RWPE1 (cell line): ENCODE results near the gene DNAH11.

ENCODE experiments used
- CTCF ChIA-PET: fragments of 350-600 bp; sonication (Branson Sonifier 250); formaldehyde crosslinking; extraction: SDS; loops from one replicate; lab custom pipeline; 2021; lab: Yijun Ruan, JAX
- POLR2A ChIA-PET: fragments of 400-600 bp; formaldehyde crosslinking; extraction: SDS; loops from one replicate; lab custom pipeline; 2020; ENCODE audit warnings: antibody characterized with exemption; ENCODE audit not compliant: low non-redundant PET; lab: Yijun Ruan, JAX
- DNase-seq: peaks from one replicate; pipeline ENCODE4 v3.0.0; 2012; ENCODE audit warnings: low spot score
- H3K27ac ChIP-seq: fragments of 450-650 bp; 2 replicates; pipeline ENCODE4 v1.5.1; 2017
- CTCF ChIP-seq: fragments of 450-650 bp; conservative IDR thresholded peaks from 2 replicates; pipeline ENCODE4 v1.5.1; 2017; ENCODE audit warnings: low read depth, mild to moderate bottlenecking

The DNAH11 gene

DNA sequence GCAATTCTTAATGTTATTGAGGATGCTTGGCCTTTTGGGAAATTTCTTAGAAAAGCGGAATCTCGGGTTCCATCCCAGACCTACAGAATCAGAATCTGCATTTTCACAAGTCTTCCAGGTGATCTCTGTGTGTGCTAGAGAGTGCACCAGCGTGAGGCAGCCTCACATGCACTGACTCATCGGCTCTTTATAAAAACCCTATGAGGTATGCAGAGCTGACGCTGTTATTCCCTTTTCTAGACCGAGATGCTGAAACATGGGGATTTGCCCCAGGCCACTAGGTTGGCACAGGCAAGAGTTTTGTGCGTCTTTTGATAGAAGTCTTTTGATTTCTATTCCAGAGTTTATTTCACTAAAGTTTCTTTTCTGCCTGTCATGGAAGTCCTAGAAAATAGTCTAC, 341.7 kb downstream of the DNAH11 start:
- H3K27ac ChIP-seq, result no peak overlapping the region
- DNase-seq, result no peak
- POLR2A ChIA-PET, result no interaction called here
- CTCF ChIA-PET, result no interaction called here
- no peak for TF ChIP-seq CTCF

- H3K27ac ChIP-seq, result no peak overlapping the region
- TF ChIP-seq CTCF, result no peak
- ChIA-PET POLR2A (no interaction called here), CTCF (no interaction called here)
- DNase-seq, result no peak
These were observed 343.6 kb downstream of the DNAH11 start for GRCh38 chr7:21886396-21886795.

- TF ChIP-seq CTCF, result no peak
- POLR2A ChIA-PET, result no interaction called here
- CTCF ChIA-PET, result no interaction called here
- no peak for DNase-seq
- H3K27ac ChIP-seq, result no peak overlapping the region
These were observed 344.5 kb downstream of the DNAH11 start for GRCh38 chr7:21887353-21887752.

DNA sequence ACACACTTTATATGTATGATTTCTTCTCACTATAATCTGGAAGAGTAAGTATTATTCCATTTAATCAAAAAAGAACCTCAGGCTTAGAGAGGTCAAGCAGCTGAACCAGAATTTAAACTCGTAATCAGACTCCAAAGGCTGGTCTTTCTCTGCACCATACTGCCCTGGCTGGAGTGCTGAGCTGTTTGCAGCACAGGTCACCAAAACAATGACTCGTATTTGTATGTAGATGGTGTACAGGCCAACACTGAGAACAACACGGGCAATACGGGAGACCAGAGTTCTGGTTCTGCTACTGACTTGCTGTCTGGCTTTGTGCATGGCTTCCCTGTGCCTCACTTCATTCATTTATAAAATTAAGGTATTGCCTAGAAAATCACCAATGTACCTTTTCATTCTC, 344.9 kb downstream of the DNAH11 start:
- TF ChIP-seq CTCF, result no peak
- DNase-seq, result no peak
- no peak overlapping the region for H3K27ac ChIP-seq
- ChIA-PET CTCF (no interaction called here), POLR2A (no interaction called here)

DNA sequence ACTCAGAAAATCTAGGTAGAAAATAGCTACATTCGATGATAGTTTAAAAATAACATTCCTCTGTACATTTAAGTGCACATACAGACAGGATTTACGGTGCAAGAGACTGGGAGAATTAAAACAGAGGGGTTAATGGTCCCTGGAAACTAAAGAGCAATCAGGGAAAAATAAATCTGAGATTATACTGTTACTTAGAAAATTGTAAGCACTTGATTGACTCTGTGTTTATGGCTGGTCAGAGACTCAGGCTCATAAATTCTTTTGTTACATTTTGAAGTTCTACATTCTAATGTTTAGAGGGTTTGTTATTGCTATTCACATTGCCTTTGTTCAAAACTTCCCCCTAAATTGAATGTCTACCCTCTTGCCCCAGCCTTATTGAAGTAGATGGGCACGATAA, 348.5 kb downstream of the DNAH11 start:
- ChIA-PET CTCF (interaction anchor here (0.5 to 0.6 kb wide), 2 partner anchors 9 to 105 kb away, joined by 3 to 4 read pairs; no protein-coding TSS in a partner anchor), POLR2A (no interaction called here)
- TF ChIP-seq CTCF, result no peak
- no peak for DNase-seq
- no peak overlapping the region for H3K27ac ChIP-seq

DNA sequence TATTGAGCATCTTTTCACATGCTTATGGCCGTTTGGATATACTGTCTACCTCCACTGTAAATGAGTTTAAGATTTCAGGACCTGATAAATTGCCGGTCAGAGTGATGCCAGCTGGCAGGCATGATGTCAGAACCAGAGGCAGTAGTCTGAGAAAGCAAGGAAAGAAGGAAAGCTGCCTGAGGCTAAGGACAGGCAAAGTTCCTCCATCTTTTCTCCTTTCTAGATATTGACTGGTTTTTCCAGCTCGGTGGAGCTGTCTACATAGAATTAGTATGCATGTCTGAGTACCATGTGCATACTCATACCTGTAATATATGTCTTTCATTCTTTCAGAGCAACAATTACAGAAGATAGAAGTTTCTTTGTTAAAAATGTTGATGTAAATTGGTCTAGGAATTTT, 350.6 kb downstream of the DNAH11 start:
- ChIA-PET CTCF (no interaction called here), POLR2A (no interaction called here)
- DNase-seq, result no peak
- H3K27ac ChIP-seq, result no peak overlapping the region
- TF ChIP-seq CTCF, result no peak
